Measurements from ENCODE around the gene LRMDA.

- TF ChIP-seq, protein P1, sequence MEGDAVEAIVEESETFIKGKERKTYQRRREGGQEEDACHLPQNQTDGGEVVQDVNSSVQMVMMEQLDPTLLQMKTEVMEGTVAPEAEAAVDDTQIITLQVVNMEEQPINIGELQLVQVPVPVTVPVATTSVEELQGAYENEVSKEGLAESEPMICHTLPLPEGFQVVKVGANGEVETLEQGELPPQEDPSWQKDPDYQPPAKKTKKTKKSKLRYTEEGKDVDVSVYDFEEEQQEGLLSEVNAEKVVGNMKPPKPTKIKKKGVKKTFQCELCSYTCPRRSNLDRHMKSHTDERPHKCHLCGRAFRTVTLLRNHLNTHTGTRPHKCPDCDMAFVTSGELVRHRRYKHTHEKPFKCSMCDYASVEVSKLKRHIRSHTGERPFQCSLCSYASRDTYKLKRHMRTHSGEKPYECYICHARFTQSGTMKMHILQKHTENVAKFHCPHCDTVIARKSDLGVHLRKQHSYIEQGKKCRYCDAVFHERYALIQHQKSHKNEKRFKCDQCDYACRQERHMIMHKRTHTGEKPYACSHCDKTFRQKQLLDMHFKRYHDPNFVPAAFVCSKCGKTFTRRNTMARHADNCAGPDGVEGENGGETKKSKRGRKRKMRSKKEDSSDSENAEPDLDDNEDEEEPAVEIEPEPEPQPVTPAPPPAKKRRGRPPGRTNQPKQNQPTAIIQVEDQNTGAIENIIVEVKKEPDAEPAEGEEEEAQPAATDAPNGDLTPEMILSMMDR (IDR thresholded peaks at IDR 0.05): no peak
- TF ChIP-seq EZH2 (IDR thresholded peaks at IDR 0.05): no peak
Observed at GRCh38 chr10:76002262-76002854, 570.9 kb downstream of the LRMDA start.

All from neural progenitor cell (in vitro differentiated cells).